Astrocyte of the cerebellum (primary cell): ENCODE measurements around the gene SRSF10.
"Not testable (repeated sequence)": the region's sequence is repeated elsewhere in the genome, so short reads cannot be mapped to it uniquely, and the experiment has no call there.

ENCODE experiments used
- DNase-seq: peaks from one replicate; pipeline ENCODE4 v3.0.0-alpha.2; 2011; ENCODE audit warnings: low read depth
- H3K4me3 ChIP-seq: 2 replicates; pipeline ENCODE4 v1.5.1; 2011; ENCODE audit warnings: mild to moderate bottlenecking, low read depth, low read length, moderate library complexity
- in situ Hi-C: cut with HindIII; loops from 2 replicates; pipeline ENCODE4 v1.10.0; 2017; ENCODE audit warnings: low sequenced_read_pairs
- TF ChIP-seq, protein P1 (sequence below): IDR thresholded peaks from 2 replicates; pipeline ENCODE4 v1.5.1; 2012; ENCODE audit warnings: low read length, low read depth, moderate library complexity, mild to moderate bottlenecking; ENCODE audit errors: missing control alignments

Gene SRSF10

DNA sequence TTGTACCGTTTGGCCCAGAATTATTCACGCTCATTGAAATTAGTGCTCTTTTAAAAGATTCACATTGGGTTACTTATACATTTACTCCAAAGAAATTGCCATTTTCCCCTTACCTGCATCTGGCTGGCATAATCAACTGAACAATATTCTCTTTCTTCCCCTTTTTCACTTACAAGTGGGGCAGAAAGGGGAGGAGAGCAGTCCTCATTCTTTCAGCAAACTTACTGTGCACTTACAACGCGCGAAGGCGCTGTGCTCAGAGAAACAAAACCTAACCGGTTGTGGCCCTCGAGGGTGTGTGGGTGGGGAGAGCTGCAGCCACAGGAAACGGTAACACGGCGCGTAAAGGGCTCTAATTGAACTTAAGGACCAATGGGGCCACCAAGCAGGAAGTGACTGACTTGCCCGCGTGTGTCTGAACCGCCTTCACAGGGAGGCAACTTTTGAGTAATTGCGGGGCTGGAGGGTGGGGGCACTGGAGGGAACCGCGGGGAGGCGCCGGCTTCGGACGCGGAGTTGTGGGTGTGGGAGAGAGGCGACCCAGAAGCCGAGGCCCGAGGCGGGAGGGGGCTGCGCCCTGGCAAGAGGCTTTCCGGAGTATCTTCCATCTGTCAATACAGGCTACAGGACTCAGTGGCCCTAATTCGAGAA lies 21.2 kb downstream of the SRSF10 start:
- TF ChIP-seq, protein P1, sequence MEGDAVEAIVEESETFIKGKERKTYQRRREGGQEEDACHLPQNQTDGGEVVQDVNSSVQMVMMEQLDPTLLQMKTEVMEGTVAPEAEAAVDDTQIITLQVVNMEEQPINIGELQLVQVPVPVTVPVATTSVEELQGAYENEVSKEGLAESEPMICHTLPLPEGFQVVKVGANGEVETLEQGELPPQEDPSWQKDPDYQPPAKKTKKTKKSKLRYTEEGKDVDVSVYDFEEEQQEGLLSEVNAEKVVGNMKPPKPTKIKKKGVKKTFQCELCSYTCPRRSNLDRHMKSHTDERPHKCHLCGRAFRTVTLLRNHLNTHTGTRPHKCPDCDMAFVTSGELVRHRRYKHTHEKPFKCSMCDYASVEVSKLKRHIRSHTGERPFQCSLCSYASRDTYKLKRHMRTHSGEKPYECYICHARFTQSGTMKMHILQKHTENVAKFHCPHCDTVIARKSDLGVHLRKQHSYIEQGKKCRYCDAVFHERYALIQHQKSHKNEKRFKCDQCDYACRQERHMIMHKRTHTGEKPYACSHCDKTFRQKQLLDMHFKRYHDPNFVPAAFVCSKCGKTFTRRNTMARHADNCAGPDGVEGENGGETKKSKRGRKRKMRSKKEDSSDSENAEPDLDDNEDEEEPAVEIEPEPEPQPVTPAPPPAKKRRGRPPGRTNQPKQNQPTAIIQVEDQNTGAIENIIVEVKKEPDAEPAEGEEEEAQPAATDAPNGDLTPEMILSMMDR: peak; percentile 44
- in situ Hi-C loops: no loop called here

GRCh38 chr1:23958040-23958809 lies 21.9 kb downstream of the SRSF10 start:
- peak overlapping the region; percentile 82 for H3K4me3 ChIP-seq
- DNase-seq: not testable (repeated sequence)

More for the DNA sequence above, 21.2 kb downstream of the SRSF10 start:
- H3K4me3 ChIP-seq: peak overlapping the region; percentile 82
- peak; percentile 50 for DNase-seq

DNA sequence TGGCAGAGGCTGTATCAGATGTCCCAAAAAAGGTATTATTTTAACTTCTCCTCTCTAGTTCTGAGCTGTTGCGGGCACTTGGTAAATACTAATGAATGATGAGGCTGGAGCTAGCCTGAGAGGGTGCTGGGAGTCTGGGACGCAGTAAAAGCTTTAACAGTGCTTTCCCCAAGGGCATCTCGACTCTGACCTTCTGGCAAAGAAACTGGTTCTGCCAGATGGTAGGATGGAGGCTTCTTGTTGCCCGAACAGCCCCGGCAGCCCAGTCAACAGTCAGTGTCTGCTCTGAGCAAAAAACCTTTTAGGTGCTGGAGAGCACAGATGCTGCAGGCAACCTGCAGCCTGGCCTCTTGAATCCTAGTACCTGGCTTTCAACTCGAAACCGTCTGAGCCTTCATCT lies 23.0 kb downstream of the SRSF10 start:
- no peak for DNase-seq
- TF ChIP-seq, protein P1: no peak
- in situ Hi-C loops: no loop called here
- no peak overlapping the region for H3K4me3 ChIP-seq

More at GRCh38 chr1:23958040-23958809, 21.9 kb downstream of the SRSF10 start:
- in situ Hi-C loops: not testable (repeated sequence)

DNA sequence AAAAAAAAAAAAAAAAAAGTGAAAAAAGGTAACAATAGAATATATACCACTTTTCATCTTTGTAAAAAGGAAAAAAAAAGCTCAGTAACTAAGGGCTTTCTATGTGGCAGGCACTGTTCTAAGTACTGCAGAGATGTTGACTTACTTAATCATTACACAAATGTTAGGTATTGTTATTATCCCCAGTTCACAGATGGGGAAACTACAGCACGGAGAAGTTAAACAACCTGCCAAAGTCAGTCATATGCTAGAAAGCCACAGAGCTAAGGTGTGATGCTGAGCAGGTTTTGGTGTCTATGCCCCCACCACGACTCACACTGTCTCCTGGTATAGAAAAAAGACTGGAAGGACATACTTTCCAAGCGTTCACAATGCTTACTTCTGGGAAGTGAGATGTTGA lies 27.1 kb downstream of the SRSF10 start:
- in situ Hi-C loops: no loop called here
- TF ChIP-seq, protein P1: no peak
- no peak overlapping the region for H3K4me3 ChIP-seq
- no peak for DNase-seq

- TF ChIP-seq, protein P1: no peak
- H3K4me3 ChIP-seq: no peak overlapping the region
- no peak for DNase-seq
- in situ Hi-C loops: no loop called here
These were observed 32.8 kb downstream of the SRSF10 start for GRCh38 chr1:23947366-23947765.

DNA sequence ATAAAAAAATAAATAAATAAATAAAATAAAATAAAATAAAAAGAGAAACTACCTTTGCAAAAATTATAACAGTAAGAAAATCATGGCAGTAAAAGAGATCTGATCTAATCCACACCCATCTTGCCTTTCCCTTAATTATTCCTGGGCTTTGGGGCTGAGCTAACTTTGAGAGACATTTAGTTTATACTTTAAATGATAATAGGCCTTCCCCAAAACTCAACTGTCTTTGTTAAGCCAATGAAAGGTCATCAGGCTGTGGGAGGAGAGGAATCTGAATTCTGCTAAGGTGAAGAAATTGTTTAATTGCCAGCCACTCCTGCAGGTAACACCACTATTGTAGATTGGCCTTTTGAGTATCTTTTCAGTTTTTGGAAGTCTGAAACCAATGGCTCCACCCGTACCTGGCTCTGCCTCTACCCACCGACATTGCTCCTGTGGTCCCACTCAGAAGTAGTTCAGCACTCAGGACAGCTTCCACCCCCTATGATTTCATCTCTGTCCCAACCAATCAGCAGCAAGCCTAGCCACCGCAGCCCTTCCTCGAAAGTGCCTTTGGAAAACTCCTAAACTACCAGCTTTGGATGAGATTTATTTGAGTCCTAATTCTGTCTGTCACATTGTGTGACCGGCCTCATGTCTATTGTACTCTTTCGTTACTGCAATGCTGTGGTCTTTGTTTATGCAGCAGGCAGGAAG lies 43.5 kb downstream of the SRSF10 start:
- in situ Hi-C loops: no loop called here
- DNase-seq: no peak
- TF ChIP-seq, protein P1: no peak
- H3K4me3 ChIP-seq: no peak overlapping the region
